ENCODE data around the gene CACNA1C. TPM values are rescaled to one million over a fixed set of nuclear protein-coding genes. Genes with fewer than 3 reads are reported as not detected.

The CACNA1C gene
- total and polyA plus RNA-seq, 2 donors (not counting 1 experiment from before 2014, with no cell fraction given) = 0.01 to 0.02 TPM

DNA sequence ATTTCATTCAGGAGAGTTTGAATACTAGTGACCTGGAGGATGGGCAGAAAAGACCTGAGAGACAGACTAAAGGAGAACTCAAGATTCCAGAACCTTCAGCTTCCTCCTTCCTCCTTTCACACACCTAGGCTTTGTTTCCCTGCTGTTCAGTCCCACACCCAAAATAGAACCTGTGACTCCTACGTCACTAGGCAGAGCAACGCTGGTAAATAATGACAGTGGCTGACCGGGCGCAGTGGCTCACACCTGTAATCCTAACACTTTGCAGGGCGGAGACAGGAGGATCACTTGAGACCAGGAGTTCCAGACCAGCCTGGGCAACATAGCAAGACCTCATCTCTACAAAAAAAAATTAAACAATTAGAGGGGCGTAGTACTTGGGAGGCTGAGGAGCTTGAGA, 575.6 kb downstream of the CACNA1C start:
- intact Hi-C loops (cut with micrococcal nuclease) = no loop called here
- Mint-ChIP-seq H3K27me3 (peaks cover 49% of the 10 kb centered on the region), H3K27ac (no peak overlapping the region), H3K4me3 (no peak overlapping the region), H3K9me3 (ENCODE audit: insufficient read depth) (no peaks in the 10 kb centered on the region), H3K4me1 (peaks cover 4% of the 10 kb centered on the region)
- no peaks in the 10 kb centered on the region for H3K79me2 ChIP-seq (ENCODE audit: control insufficient read depth, insufficient read depth, low read length)
- peaks cover 0 to 15% (median 0%) of the 10 kb centered on the region in 4 experiments for H3K27me3 ChIP-seq (replicated peaks in 1 of 4; ENCODE audit: control extremely low read depth in 1 of 4, control insufficient read depth in 3 of 4, insufficient read depth in 4 of 4, low read length in 3 of 4)
- H3K27ac ChIP-seq (ENCODE audit: low read length in 2 of 2) = no peak overlapping the region
- H3K9me3 ChIP-seq (ENCODE audit: control extremely low read depth in 1 of 3, control insufficient read depth in 2 of 3, insufficient read depth in 1 of 3, low read length in 2 of 3) = no peaks in the 10 kb centered on the region
- POLR2A ChIA-PET = no interaction called here
- TF ChIP-seq, protein P1, sequence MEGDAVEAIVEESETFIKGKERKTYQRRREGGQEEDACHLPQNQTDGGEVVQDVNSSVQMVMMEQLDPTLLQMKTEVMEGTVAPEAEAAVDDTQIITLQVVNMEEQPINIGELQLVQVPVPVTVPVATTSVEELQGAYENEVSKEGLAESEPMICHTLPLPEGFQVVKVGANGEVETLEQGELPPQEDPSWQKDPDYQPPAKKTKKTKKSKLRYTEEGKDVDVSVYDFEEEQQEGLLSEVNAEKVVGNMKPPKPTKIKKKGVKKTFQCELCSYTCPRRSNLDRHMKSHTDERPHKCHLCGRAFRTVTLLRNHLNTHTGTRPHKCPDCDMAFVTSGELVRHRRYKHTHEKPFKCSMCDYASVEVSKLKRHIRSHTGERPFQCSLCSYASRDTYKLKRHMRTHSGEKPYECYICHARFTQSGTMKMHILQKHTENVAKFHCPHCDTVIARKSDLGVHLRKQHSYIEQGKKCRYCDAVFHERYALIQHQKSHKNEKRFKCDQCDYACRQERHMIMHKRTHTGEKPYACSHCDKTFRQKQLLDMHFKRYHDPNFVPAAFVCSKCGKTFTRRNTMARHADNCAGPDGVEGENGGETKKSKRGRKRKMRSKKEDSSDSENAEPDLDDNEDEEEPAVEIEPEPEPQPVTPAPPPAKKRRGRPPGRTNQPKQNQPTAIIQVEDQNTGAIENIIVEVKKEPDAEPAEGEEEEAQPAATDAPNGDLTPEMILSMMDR (IDR thresholded peaks at IDR 0.05) = no peak
- 81% methylated on average over 3 of the region's 6 CpGs for WGBS (ENCODE audit: insufficient coverage)
- CTCF ChIA-PET = no interaction called here
- H3K4me2 ChIP-seq (replicated peaks; ENCODE audit: low read depth, low read length, poor library complexity, severe bottlenecking) = no peak overlapping the region
- no peak overlapping the region for H2AFZ ChIP-seq (ENCODE audit: insufficient read depth, low read depth, low read length, poor library complexity, severe bottlenecking)
- no peak overlapping the region for H3K4me3 ChIP-seq (ENCODE audit: control extremely low read depth in 1 of 5, extremely low read depth in 1 of 5, insufficient read depth in 1 of 5, low read depth in 2 of 5, low read length in 4 of 5)
- no peak for DNase-seq
- H3K4me1 ChIP-seq (ENCODE audit: control insufficient read depth in 2 of 2, insufficient read depth in 2 of 2, low read length in 2 of 2) = no peaks in the 10 kb centered on the region
- H4K20me1 ChIP-seq (ENCODE audit: control insufficient read depth, insufficient read depth, low read length, poor library complexity, severe bottlenecking) = no peaks in the 10 kb centered on the region
- H3K9ac ChIP-seq (ENCODE audit: low read length) = no peak overlapping the region
- ATAC-seq (ENCODE audit: low read depth) = no peak
- no peaks in the 10 kb centered on the region for H3K36me3 ChIP-seq (replicated peaks in 1 of 2; ENCODE audit: control extremely low read depth in 1 of 2, control insufficient read depth in 1 of 2, extremely low read depth in 1 of 2, insufficient read depth in 2 of 2, low read length in 1 of 2)

DNA sequence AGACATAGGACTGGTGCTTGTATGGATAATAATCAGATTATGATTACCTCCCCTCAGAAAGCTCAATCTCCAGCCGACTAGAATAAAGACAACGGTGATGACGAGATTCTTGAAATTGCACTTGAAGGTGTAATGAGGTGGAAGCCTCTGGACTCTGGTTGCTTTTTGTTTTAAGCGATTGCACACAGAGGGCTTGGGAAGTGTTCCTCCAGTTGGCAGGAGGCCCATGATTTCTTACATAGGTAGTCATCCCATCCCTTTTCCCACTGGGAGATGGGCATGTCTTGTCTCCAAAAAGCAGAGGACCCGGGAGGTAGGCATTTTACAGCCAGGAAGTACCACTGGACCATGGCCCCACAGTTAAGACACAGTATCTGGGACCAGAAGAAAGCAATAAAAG, 576.3 kb downstream of the CACNA1C start:
- Mint-ChIP-seq H3K4me3 (no peak overlapping the region), H3K4me1 (peaks cover 4% of the 10 kb centered on the region), H3K27ac (no peak overlapping the region), H3K9me3 (ENCODE audit: insufficient read depth) (no peaks in the 10 kb centered on the region), H3K27me3 (peaks cover 47% of the 10 kb centered on the region)
- no peaks in the 10 kb centered on the region for H3K79me2 ChIP-seq (ENCODE audit: control insufficient read depth, insufficient read depth, low read length)
- ATAC-seq (ENCODE audit: low read depth) (no peak), DNase-seq (no peak)
- no peaks in the 10 kb centered on the region for H3K4me1 ChIP-seq (ENCODE audit: control insufficient read depth in 2 of 2, insufficient read depth in 2 of 2, low read length in 2 of 2)
- POLR2A ChIA-PET = no interaction called here
- no peak overlapping the region for H3K27ac ChIP-seq (ENCODE audit: low read length in 2 of 2)
- H2AFZ ChIP-seq (ENCODE audit: insufficient read depth, low read depth, low read length, poor library complexity, severe bottlenecking) = no peak overlapping the region
- H3K4me2 ChIP-seq (replicated peaks; ENCODE audit: low read depth, low read length, poor library complexity, severe bottlenecking) = no peak overlapping the region
- no peak overlapping the region for H3K9ac ChIP-seq (ENCODE audit: low read length)
- H3K36me3 ChIP-seq (replicated peaks in 1 of 2; ENCODE audit: control extremely low read depth in 1 of 2, control insufficient read depth in 1 of 2, extremely low read depth in 1 of 2, insufficient read depth in 2 of 2, low read length in 1 of 2) = no peaks in the 10 kb centered on the region
- H3K9me3 ChIP-seq (ENCODE audit: control extremely low read depth in 1 of 3, control insufficient read depth in 2 of 3, insufficient read depth in 1 of 3, low read length in 2 of 3) = no peaks in the 10 kb centered on the region
- CTCF ChIA-PET = no interaction called here
- intact Hi-C loops (cut with micrococcal nuclease) = no loop called here
- H3K4me3 ChIP-seq (ENCODE audit: control extremely low read depth in 1 of 5, extremely low read depth in 1 of 5, insufficient read depth in 1 of 5, low read depth in 2 of 5, low read length in 4 of 5) = no peak overlapping the region
- 97% methylated on average over 4 of the region's 5 CpGs for WGBS (ENCODE audit: insufficient coverage)
- no peaks in the 10 kb centered on the region for H4K20me1 ChIP-seq (ENCODE audit: control insufficient read depth, insufficient read depth, low read length, poor library complexity, severe bottlenecking)
- H3K27me3 ChIP-seq (replicated peaks in 1 of 4; ENCODE audit: control extremely low read depth in 1 of 4, control insufficient read depth in 3 of 4, insufficient read depth in 4 of 4, low read length in 3 of 4) = peaks cover 0 to 15% (median 0%) of the 10 kb centered on the region in 4 experiments
- TF ChIP-seq, protein P1 (IDR thresholded peaks at IDR 0.05) = no peak
- no peak for TF ChIP-seq EZH2 (IDR thresholded peaks at IDR 0.05; ENCODE audit: borderline replicate concordance, insufficient read depth, low read depth, low read length, poor library complexity, severe bottlenecking)

All from B cell (primary cell).